ENCODE results near the gene MTMR3. TPM values are rescaled to one million over a fixed set of nuclear protein-coding genes. Genes with fewer than 3 reads are reported as not detected.

MTMR3 gene
- total and polyA plus RNA-seq, 9 donors = 21.4 to 66.2 (median 47.8) TPM

- no peaks in the 10 kb centered on the region for H3K27me3 ChIP-seq
- H3K4me3 ChIP-seq = no peak overlapping the region
- intact Hi-C loops (cut with DNase I) = no loop called here
- no peaks in the 10 kb centered on the region for H3K4me1 ChIP-seq (ENCODE audit: insufficient read depth)
- H3K9me3 ChIP-seq = no peaks in the 10 kb centered on the region
- no peak overlapping the region for H3K27ac ChIP-seq
- 85 to 92% (median 89%) methylated on average over 2 of the region's 2 CpGs for WGBS, 3 donors
- DNase-seq = no peak
- H3K36me3 ChIP-seq = no peaks in the 10 kb centered on the region
- no peak for TF ChIP-seq CTCF (IDR thresholded peaks at IDR 0.05)
- TF ChIP-seq EP300 (IDR thresholded peaks at IDR 0.05) = no peak
- no peak for TF ChIP-seq POLR2A (IDR thresholded peaks at IDR 0.05)
Observed at GRCh38 chr22:30048681-30049080, 165.7 kb downstream of the MTMR3 start.

- H3K27ac ChIP-seq = no peak overlapping the region
- intact Hi-C loops (cut with DNase I) = no loop called here
- 50 to 57% (median 56%) methylated on average over 10 of the region's 10 CpGs for WGBS, 3 donors
- TF ChIP-seq EP300 (IDR thresholded peaks at IDR 0.05) (no peak), POLR2A (IDR thresholded peaks at IDR 0.05) (no peak), CTCF (IDR thresholded peaks at IDR 0.05) (no peak)
- DNase-seq = no peak
- H3K36me3 ChIP-seq = no peaks in the 10 kb centered on the region
- H3K9me3 ChIP-seq = peaks cover 0 to 6% of the 10 kb centered on the region in 2 donors
- no peaks in the 10 kb centered on the region for H3K27me3 ChIP-seq
- no peaks in the 10 kb centered on the region for H3K4me1 ChIP-seq (ENCODE audit: insufficient read depth)
- H3K4me3 ChIP-seq = no peak overlapping the region
Observed at GRCh38 chr22:30054067-30054763, 171.2 kb downstream of the MTMR3 start.

GRCh38 chr22:30054764-30055069 lies 171.7 kb downstream of the MTMR3 start:
- intact Hi-C loops (cut with DNase I) = no loop called here
- H3K27me3 ChIP-seq = no peaks in the 10 kb centered on the region
- peaks cover 0 to 6% of the 10 kb centered on the region in 2 donors for H3K9me3 ChIP-seq
- no peak for DNase-seq
- TF ChIP-seq EP300 (IDR thresholded peaks at IDR 0.05) (no peak), CTCF (IDR thresholded peaks at IDR 0.05) (no peak), POLR2A (IDR thresholded peaks at IDR 0.05) (no peak)
- no peaks in the 10 kb centered on the region for H3K4me1 ChIP-seq (ENCODE audit: insufficient read depth)
- no peak overlapping the region for H3K4me3 ChIP-seq
- no peaks in the 10 kb centered on the region for H3K36me3 ChIP-seq
- H3K27ac ChIP-seq = no peak overlapping the region

GRCh38 chr22:30056015-30056414 lies 173.0 kb downstream of the MTMR3 start:
- intact Hi-C loops (cut with DNase I) = no loop called here
- DNase-seq = no peak
- no peaks in the 10 kb centered on the region for H3K36me3 ChIP-seq
- no peaks in the 10 kb centered on the region for H3K4me1 ChIP-seq (ENCODE audit: insufficient read depth)
- H3K27ac ChIP-seq = no peak overlapping the region
- 82 to 93% (median 92%) methylated on average over 1 of the region's 1 CpG for WGBS, 3 donors
- no peaks in the 10 kb centered on the region for H3K27me3 ChIP-seq
- TF ChIP-seq POLR2A (IDR thresholded peaks at IDR 0.05) (no peak), EP300 (IDR thresholded peaks at IDR 0.05) (no peak), CTCF (IDR thresholded peaks at IDR 0.05) (no peak)
- no peak overlapping the region for H3K4me3 ChIP-seq
- peaks cover 0 to 6% of the 10 kb centered on the region in 2 donors for H3K9me3 ChIP-seq
